HG02678 (cell line): Measurements from ENCODE around the gene PHKA2.

Experiments used
- ATAC-seq: cut with Tn5 transposase; IDR thresholded peaks from one replicate; pipeline ENCODE4 v1.9.1; 2021; ENCODE audit warnings: mild to moderate bottlenecking, moderate library complexity; ENCODE audit not compliant: unreplicated experiment

The PHKA2 gene

DNA sequence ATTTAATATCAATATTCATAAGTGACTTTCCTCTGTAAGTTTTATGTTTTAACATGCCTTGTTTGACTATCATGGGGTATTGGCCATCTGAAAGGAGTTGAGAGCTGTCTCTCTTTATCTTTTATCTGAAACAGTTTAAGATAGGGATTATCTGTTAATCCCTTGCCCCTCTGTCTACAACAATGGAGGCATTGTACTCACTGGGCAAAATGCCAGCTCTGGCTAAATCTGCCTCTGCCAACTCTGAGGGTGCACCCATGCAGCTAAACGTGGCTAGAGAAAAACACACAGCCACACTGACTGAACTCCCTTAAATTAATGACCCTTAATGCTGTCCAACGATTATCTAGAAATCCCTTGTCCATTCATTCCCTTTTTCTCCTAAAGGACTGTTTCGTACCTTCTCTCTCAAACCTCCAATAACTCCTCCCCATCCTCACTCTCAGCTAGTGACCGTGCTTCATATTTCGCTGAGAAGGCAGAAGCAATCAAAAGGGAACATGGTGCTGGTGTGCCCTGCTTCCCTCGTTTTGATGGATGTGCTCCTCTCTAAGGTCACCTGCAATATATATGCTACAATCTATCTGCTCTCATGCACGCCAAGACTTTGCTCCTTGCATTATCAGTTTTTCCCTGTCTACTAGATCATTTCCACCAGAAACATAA, 10.3 kb downstream of the PHKA2 start:
- ATAC-seq: no peak

DNA sequence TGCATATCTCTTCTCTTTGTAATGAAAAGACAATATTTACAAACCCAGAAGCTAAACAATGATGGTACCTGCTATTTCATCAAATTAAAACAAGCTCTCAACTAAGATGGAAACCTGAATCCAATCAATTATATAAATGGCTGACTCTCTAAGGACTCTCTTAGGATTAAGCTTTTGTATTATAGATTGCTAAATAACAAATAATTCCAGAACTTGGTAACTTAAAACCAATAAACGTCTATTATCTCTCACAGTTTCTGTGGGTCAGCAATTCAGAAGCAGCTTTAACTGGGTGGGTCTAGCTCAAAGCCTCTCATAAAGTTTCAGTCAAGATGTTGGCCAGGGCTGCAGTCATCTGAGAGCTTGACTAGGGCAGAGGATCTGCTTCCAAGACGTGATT, 12.4 kb downstream of the PHKA2 start:
- ATAC-seq: no peak

DNA sequence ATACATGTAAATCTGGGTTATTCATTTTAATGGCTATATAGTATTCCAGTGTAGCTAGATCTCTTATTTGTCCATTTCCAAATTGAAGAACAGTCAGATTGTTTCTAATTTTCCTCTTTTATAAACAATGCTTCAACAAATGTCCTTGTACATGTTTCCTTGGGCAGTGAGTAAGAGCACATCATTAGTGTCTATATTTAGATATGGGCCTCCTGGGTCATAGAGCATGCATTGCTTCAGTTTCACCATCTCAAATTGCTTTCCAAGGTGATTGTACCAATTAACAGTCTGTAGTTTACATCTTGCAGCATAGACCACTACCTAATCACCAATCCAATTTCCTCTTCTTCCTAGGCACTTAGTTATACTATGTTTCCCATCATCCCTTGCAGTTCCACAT, 13.4 kb downstream of the PHKA2 start:
- no peak for ATAC-seq

DNA sequence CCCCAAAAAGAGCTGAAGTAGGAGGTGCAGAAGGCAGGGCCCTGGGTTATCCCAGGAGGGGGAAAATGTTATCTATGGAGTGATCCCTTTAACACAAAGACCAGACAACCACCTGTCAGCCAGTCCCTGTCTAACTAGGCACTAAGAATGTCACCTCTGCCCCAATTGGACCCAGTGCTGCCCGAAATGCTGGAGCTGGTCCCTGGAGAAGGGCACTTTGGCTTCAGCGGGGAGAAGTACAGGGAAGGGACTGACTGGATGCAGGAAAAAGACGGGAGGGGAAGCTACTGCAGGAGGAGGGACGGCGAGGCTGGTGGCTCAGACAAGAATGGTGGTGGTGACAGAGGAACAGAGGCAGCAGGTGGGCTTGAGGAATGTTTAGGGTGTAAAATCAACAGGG, 17.3 kb downstream of the PHKA2 start:
- ATAC-seq: no peak

DNA sequence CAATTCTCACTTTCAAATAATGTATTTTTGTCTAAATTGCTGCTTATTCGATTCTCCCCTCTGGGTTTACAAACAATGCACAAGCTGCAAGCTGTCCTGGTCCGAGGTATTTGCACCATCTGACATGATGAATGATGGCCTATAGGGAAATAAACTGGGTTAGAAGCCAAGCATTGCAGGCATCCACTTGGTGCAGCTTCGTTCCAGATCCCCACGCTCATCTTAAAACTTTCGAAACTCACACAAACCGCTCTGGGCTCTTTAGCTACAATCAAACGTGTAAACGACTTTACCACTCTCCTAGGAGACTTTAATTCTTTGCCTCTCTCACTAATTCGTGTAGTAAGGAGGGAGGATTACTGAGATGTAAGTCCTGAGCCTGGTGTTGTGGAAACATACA, 19.0 kb downstream of the PHKA2 start:
- ATAC-seq: no peak

DNA sequence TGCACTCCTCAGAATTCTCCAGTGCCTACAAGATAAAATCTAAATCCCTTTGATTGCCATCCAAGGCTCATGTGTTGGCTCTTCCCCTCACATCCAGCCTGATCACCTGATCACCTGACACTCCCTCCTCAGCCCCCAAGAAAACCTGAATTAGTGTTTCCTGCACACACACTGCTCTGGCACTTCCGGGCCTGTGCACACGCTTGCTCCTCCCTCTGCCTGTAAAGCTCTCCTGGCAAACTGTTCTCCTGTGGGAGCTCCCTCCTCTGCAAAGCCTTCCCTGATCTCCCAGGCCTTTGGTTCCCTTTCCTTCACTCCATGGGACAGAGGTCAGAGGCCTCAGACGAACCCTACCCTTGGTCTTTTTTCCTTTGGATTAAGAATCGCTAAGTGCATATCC, 19.9 kb downstream of the PHKA2 start:
- no peak for ATAC-seq

DNA sequence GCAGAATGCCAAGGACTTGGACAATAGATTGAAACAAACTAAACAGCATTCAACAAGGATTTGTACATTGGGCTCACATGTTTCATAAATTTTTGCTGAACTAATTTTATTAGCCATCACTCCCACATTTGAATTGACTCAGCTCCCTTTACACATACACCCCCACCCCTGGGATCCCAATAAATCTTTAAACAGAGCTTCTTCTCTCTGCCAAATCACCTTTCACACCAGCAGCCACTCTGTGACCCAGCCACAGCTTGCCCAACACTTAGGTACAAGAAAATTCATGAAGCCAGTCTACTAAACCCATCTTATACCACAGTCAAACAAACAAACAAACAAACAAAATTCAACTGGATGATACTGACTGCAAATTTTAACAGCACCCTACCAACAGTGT, 21.6 kb downstream of the PHKA2 start:
- ATAC-seq: no peak

DNA sequence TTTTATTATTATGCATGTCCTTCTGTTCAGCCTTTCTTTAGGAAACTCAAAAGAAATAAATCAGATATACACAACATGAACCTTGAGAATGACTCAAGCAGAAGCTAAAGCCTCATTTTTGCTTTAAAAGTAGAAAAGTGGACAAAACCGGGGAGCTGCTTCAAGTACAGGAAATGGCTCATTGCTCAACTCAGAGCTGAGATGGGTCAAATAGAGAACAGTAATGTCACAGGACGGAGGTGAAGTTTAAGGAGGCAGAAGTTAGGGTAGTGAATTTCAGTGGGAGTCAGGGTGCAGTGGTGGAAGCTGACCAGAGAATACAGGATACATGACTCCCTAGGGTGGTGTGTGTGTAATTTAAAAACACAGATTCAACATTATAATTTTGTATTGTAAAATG, 22.2 kb downstream of the PHKA2 start:
- ATAC-seq: no peak

DNA sequence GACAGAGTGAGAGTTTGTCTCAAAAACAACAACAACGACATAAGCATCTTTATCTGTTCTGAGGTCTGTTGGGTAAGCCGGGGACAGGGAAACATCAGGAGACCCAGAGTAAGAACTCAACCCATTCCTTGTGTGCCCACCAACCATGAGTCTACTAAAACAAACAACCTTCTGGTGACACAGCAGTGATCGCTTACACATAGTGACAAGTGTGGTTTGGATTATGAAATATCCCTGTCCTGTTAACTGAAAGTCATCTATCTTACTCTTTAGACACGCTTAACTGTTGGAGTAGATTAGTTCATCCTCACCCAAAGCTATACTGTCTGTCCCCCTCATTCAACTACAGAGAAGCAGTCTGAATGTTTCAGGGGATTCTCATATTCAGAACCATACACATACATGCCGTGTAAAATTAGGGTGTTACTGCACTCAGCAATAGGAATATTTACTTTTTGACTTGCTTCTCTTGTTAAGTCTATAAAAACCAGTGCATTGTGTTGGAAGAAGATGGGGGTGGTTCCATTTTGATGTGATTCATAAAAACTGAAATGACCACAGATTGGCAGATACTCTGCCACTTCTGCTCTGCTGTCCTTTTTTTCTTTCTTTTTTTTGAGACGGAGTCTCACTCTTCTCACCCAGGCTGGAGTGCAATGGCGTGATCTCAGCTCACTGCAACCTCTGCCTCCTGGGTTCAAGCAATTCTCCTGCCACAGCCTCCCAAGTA, 27.4 kb downstream of the PHKA2 start:
- ATAC-seq: no peak

DNA sequence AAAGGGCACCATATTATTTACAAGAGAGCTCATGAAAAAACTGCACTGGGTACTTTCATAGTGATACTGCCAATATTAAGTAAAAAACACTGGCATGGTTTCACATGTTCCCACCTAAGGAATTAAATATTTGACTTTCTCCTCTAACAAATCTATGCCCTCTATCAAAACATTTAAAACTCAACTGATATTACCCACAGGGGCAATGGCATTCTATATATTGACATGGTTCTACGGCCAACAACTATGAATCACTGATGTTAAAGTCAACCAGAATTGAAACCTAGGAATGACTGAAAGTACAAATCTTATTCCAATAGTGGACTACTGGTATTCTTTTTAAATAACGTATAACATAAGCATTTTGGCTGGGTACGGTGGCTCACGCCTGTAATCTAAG, 28.2 kb downstream of the PHKA2 start:
- ATAC-seq: no peak

DNA sequence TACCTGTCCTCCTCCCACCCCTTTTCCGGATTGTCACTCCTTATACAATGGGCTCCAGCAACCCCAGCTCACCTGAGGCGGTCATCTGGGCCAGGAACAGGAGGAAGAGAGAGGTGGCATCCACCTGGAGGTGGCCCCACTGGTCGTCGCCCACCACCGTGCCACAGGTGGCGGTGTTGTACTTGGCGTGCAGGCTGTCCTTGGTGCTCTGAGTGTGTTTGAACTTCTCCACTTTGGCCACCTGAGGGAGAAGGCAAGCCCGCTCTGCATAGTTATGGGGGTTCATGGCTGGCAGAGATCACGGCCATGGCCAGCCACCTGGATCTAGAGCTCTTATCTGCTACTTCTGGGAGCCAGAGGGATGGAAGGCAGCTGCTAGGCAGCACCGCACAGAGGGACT, 32.9 kb downstream of the PHKA2 start:
- no peak for ATAC-seq

DNA sequence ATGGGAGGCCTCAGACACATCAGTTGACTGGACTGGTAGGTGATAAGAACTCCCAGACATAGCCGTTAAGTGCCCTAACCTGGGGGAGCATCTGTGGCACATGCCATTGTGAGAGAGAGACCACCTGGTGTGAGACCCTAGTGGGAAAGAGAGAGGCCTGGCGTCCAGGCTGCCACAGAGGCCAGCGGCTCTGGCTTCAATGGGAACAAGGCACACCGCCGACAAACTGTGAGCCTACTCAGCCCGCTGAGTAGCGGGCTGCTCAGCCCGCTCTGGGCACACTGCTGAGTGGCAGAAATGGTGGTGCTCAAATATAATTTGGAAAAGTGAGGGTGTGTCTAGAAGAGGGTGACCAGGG, 34.0 kb downstream of the PHKA2 start:
- ATAC-seq: no peak

DNA sequence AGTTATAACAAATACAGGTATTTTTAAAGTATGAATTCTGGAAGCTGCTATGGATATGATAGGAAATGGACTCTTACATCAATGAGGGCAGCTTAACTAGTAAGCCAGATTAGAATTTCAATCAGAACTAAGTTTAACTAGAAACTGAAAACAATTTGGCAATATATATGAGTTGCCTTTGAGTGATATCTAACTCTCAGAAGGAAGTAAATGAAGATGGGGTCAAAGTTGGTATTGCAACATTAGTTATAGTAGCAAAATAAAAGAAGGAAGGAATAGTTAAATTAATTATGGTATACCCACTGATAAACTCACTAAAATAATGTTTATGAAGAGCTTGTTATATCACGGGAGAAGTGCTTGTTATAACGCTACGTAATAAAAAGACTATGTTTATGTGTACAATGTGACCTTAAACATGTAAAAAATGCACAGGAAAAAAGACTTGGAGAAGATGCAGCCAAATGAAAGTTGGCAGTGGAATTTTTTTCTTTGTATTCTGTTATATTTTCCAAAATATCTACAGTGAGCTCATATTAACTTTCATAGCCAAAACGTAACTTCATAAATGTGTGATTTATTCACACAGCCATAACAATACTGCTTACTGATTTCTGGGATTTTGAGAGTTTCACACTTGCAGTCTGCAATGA, 34.5 kb downstream of the PHKA2 start:
- ATAC-seq: no peak

DNA sequence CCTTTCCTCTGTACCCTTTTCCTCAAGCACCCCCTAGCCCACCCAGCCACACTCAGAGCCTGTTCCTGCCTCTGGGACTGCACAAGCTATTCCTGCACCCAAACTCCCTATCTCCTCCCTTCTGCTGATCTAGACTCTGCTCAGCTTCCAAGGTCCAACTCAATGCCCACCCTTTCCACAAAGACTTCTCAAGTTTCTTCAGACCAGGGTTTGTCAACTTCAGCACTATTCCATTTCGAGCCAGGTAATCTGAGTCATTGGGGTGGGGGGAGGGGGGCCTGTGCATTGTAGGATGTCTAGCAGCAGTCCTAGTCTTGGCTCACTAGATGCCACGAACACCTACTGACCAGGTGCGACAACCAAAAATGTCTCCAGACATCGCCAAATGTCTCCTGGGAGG, 37.3 kb downstream of the PHKA2 start:
- ATAC-seq: no peak

DNA sequence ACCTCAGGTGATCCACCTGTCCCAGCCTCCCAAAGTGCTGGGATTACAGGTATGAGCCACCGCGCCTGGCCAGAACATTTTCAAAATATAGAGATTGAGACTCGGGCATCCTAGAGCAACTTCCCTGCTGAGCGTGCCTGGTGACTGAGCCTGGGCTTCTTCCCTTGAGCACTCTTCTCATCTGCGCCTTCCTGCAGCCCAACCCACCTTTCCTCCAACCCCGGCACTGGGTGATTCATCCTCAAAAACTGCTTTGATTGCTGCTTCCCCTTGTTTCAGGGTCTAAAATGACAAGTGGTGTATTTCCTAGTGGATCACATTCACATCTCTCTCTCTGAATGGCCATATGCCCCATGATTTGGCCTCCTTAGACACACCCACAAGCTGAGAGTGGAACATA, 37.8 kb downstream of the PHKA2 start:
- ATAC-seq: no peak

DNA sequence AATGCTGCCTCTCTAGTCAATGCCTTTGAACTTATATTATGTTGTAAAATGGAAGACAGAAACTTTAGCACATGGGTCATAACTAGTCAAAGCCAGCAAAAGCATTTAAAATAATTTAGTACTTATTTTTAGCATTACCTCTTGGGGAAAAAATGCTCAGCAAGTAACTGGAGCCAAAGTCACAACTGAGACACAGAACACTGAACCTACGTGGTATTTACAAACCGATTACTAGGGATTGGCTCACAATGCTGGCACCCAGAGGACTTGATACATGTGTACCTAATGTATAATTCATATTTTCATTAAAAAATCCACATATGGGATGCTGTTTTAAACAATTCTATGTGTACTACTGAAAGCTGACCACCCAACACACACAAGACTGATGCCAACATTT, 38.4 kb downstream of the PHKA2 start:
- ATAC-seq: no peak

DNA sequence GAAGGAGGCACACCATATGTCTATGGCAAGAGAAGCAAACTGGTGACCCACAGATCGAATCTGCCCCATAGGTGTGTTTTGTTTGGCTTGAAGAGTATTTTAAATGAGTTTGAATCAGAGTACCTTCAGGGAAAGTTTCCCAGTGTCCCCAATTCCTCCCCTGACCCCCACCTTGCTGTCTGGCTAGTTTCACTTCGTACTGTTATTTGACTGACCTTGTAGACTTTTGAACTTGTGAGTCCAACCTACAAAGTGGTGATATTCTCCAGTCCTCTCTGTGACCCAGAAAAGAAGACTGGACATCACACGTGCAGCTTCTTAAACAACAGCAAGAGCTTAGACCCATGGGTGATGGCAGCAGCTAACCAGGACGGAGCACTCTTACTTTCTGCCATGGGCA, 39.4 kb downstream of the PHKA2 start:
- no peak for ATAC-seq

DNA sequence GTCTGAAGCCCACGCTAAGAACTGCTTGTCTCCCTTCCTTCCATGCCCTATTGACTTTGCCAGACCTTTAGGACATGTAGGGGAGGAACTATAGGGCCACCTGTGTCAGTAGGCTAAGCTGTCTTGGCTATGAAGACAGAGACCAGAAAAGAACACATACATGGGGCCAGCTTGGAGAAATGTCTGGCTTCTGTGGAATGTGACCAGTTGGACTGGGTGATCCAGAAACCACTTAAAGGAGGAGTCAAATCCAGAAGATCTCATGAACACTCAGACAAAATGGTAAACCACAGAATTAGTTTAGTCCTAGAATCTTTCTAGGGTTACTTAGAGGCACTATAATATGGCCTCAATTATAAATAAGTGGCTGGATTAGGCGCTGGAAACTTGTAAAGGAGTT, 42.0 kb downstream of the PHKA2 start:
- no peak for ATAC-seq

DNA sequence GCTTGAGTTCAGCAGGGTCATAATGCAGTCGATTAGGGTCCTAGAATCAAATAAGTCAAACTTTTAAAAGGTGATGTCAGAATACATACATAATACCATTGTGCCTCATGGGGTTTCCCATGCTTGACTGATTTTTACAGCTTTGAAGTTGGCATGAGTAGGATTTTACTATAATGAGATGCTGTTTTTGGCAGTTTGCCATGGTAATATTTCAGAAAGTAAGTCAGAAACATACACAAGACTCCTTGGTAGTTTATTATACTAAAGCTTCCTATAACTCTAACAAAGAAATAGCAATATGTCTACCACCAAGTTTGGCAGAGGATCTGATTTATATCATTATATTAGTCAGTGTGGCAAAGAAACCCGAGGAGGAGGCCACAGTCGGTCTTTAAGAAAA, 45.2 kb downstream of the PHKA2 start:
- no peak for ATAC-seq

DNA sequence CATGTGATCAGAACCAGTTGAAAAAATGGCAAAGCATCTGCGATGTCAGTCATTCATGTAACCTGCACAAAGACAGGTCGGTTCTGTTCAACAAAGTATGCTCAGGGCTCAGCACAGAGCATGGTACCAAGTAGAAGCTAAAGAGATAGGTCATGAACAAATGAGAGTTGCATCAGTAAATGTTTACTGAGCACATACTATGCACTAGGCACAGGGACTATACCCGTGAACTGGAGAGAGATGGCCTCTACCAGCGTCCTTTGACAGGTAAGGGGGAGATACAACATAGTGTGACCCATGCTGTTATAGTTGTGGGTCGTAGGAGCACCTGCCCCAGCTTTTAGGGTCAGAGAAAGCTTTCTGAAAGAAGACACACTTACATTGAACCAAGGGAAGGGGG, 46.7 kb downstream of the PHKA2 start:
- no peak for ATAC-seq

DNA sequence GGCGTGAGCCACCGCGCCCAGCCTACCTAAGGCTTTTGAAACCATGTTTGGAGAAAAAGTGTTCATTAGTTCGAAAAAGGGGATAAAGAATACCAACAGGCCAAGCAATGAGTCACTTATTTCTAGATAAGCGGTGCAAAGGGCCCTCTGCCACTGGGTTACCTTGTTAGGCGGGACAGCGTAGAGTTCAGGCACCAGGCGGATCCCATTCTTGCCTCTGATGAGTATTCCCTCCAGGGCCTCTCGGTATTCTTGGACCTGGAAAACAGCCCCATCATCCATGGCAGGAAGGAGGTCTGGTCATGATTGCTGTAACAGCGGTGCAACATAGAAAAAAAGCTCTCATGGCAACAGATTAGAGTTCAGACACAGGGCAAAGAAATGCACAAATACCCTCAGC, 48.0 kb downstream of the PHKA2 start:
- ATAC-seq: no peak

DNA sequence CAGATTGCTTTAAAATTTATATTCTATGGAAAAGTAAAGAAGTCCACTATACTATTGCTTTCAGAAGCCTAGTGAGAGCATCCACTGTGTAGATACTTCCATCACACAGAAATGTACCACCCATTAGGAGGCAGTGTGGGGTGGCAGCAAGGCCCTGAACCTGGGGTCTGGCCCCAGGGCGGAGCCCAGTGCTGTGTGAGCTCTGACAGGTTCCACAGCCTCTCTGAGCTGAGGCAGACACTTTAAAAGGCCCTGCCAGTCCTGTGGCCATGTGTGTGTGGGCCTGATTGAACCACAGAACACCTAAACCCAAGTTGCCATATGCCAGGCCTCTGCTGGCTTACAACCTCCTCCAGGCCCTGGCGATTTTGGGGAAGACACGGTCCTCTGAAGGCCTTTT, 49.2 kb downstream of the PHKA2 start:
- no peak for ATAC-seq

DNA sequence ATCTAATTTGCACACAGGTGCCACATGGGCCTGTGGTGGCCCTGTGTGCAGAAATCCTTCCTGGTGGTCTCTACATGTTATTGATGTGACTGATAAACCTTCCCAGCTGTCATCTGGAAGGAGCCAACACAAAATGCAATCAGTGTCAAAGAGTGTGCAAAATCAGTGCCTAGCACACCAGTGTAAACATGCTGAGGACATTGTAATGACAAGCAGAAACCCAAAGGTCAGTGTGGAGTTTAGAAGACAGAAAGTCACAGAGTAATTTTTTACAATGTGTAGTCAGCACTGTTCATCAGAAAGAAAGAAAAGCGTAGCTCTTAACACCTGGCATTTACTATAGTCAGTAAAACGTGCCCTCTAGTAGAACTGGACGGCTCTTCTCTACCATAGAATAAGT, 50.3 kb downstream of the PHKA2 start:
- no peak for ATAC-seq
